GM04503 (cell line): Measurements from ENCODE around the gene PAOX.
"Not testable (repeated sequence)": the region's sequence is repeated elsewhere in the genome, so short reads cannot be mapped to it uniquely, and the experiment has no call there.

Source experiments
- DNase-seq: peaks from one replicate; pipeline ENCODE4 v3.0.0-alpha.2; 2012; ENCODE audit warnings: low read depth

Gene PAOX

GRCh38 chr10:133405844-133406527, 26.9 kb downstream of the PAOX start:
- peak; percentile 16 for DNase-seq

- DNase-seq: no peak
These were observed 32.7 kb downstream of the PAOX start for GRCh38 chr10:133411523-133412380.

GRCh38 chr10:133412381-133412711, 33.3 kb downstream of the PAOX start:
- DNase-seq: no peak

GRCh38 chr10:133414401-133414800, 35.3 kb downstream of the PAOX start:
- not testable (repeated sequence) for DNase-seq

GRCh38 chr10:133415752-133416151, 36.7 kb downstream of the PAOX start:
- DNase-seq: no peak

GRCh38 chr10:133418289-133418993, 39.4 kb downstream of the PAOX start:
- no peak for DNase-seq

GRCh38 chr10:133419211-133419950, 40.3 kb downstream of the PAOX start:
- DNase-seq: no peak

GRCh38 chr10:133420028-133420427, 41.0 kb downstream of the PAOX start:
- no peak for DNase-seq

GRCh38 chr10:133420579-133420978, 41.5 kb downstream of the PAOX start:
- DNase-seq: no peak

- no peak for DNase-seq
These were observed 42.5 kb downstream of the PAOX start for GRCh38 chr10:133421336-133422222.

GRCh38 chr10:133422223-133422806, 43.3 kb downstream of the PAOX start:
- DNase-seq: no peak

GRCh38 chr10:133422807-133423771, 44.0 kb downstream of the PAOX start:
- no peak for DNase-seq

- DNase-seq: not testable (repeated sequence)
These were observed 45.0 kb downstream of the PAOX start for GRCh38 chr10:133424102-133424501.

GRCh38 chr10:133424601-133425000, 45.5 kb downstream of the PAOX start, which contains the start of gene SPRN:
Gene SPRN (minus strand): TSS chr10:133424625. CDS start chr10:133423681, 944 bp downstream.
- not testable (repeated sequence) for DNase-seq

GRCh38 chr10:133429571-133429970, 50.5 kb downstream of the PAOX start:
- not testable (repeated sequence) for DNase-seq

GRCh38 chr10:133431888-133432613, 53.0 kb downstream of the PAOX start:
- not testable (repeated sequence) for DNase-seq

- not testable (repeated sequence) for DNase-seq
These were observed 53.7 kb downstream of the PAOX start for GRCh38 chr10:133432789-133433188.

GRCh38 chr10:133438711-133439273, 59.7 kb downstream of the PAOX start:
- DNase-seq: no peak
